ENCODE results near the gene HNRNPLL.

The HNRNPLL gene

GRCh38 chr2:38524580-38524979 lies 78.1 kb downstream of the HNRNPLL start:
- DNase-seq = no peak

DNA sequence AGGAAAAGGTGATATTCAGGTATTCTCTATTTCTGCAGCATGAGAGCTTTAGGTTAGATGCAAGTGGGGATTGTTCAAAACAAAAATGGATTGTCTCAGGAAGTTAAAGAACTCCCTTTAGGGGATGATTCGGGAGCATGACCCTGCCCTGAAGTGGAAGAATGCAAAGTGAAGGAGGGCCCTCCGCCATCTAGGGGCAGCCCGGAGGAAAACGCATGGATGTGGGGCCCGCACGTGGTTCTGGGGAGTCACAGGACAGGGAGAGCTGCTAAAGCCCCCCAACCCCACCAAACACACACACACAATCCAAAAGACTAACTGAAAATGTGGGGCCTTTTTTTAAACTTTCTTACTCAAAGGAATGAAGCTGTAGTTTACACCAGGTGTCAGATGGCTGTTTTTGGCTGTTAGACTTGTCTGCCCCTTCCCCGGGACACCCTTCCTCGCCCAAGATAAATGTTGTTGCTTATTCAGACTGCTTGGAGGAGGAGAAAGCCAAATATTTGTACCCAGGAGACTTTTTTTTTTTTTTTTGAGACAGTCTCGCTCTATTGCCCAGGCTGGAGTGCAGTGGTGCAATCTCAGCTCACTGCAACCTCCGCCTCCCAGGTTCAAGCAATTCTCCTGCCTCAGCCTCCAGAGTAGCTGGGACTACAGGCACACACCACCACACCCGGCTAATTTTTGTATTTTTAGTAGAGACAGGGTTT lies 78.8 kb downstream of the HNRNPLL start:
- DNase-seq = no peak

- DNase-seq = no peak
Observed at GRCh38 chr2:38522754-38523349, 79.9 kb downstream of the HNRNPLL start.

- DNase-seq = no peak
Observed at GRCh38 chr2:38521835-38522234, 80.9 kb downstream of the HNRNPLL start.

DNA sequence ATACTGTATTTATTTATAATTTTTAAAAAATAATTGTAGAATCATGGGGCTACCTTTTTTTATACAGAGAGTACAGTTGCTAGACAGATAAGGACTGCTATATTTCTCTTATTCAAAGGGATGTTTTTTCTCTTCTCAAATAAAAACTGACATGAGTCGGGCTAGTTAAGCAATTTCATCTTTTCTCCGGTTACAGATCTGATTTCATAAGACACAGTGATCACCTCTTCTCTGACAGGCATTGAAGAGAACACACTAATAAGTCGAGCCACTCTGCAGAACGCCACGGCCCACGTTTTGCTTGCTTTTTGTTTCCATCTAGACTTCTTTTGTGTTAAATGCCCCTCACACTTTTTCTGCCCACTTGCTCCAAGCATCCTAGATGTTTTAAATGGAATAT lies 85.4 kb downstream of the HNRNPLL start:
- DNase-seq = no peak

DNA sequence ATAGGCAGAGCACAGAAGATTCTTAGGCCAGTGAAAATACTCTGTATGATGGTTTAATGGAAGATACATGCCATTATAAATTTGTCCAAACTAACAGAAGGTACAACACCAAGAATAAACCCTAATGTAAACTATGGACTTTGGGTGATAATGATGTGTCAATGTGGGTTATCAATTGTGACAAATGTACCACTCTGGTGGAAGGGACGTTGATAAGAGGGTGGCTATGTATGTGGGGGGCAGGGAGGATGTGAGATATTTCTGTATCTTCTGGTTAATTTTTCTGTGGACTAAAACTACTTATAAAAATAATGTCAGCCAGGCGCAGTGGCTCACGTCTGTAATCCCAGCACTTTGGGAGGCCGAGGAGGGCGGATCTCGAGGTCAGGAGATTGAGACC lies 86.2 kb downstream of the HNRNPLL start:
- no peak for DNase-seq

DNA sequence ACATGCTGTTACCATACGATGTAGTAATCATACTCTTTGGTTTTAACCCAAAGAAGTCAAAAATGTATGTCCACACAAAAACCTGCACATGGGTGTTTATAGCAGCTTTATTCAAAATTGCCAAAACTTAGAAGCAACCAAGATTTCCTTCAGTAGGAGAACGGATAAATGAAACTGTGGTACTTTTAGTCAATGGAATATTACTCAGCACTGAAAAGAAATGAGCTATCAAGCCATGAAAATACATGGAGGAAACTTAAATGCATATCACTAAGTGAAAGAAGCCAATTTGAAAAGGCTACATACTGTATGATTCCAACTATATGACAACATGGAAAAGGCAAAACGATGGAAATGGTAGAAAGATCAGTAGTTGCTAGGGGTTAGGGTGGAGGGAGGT lies 86.6 kb downstream of the HNRNPLL start:
- DNase-seq = no peak

DNA sequence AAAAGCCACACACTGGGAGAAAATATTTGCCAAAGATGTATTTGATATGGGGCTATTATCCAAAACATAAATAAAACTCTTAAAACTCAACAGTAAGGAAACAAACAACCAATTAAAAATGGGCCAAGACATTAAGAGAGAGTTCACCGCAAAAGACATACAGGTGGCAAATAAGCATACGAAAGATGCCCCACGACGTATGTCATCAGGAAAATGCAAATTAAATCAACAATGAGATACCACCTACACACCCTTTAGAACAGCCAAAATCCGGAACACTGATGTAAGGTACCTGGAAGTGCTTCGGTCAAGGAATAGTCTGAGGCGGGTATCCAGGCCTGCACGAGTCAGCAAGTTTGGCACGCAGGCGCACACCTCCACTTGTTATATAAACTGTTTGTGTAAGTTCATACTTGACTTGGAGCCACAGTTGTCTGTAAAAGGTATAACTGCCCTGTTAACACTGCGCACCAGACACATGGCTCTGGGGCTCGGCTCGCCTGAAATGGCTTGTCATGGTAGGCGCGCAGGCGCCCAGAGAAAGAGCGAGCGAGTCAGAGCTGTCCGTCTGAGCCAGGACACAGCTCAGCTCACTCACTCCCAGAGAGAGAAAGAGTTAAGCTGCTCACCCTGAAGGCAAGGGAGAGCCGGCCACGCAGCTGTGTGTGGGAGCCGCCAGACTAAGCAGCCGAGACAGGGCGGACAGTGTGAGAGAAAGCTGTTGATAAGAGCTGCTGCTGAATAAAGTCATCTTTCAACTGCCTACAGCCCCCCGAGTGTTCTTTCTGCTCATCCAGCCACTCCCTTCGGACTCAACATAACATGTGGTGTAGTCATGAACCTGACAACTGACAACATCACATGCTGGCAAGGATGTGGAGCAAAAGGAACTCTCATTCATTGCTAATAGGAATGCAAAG lies 87.3 kb downstream of the HNRNPLL start:
- no peak for DNase-seq

DNA sequence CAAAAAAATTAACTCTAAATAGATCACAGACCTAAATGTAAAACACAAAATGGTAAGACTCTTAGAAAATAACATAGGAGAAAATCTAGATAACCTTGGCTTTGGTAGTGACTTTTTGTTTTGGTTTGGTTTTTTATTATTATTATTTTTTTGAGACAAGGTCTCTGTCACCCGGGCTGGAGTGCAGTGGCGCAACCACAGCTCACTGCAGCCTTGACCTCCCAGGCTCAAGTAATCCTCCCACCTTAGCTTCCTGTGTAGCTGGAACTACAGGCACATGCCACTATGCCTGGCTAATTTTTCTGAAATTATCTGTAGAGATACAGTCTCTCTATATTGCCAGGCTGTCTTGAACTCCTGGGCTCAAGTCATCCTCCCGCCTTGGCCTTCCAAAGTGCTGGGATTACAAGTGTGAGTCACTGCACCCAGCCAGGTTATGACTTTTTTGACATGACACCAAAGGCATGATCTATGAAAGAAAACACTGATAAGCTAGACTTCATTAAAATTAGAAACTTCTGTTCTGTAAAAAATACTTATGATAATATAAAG lies 88.0 kb downstream of the HNRNPLL start:
- no peak for DNase-seq

DNA sequence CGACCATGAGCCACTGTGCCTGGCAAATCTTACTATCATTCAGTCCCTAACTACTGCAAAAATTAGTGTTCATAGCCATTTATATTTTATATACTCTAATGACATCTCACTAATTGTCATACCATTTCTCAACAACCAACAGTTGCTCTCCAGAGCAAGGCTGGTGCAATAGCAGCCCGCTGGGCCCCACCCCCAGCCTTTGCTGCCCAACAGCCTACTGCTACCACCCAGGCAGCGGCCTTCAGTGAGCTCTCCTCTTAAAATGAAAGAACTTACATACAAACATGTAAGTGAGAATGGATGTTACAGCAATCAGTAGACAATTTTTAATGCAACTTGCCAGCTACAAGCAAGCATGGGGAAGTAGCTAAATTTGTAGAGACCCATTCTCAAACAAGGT lies 90.5 kb downstream of the HNRNPLL start:
- no peak for DNase-seq
